ENCODE data around the gene PCDHB5. TPM values are rescaled to one million over a fixed set of nuclear protein-coding genes. Genes with fewer than 3 reads are reported as not detected.
"Not testable (repeated sequence)": the region's sequence is repeated elsewhere in the genome, so short reads cannot be mapped to it uniquely, and the experiment has no call there.

The PCDHB5 gene
- total RNA-seq (2022) (1.2 and 1.7 TPM in 2 replicates), Bru-seq, nascent RNA (percentile 48 among the genes with signal in this experiment), BruChase-seq, experiment 1, labeled RNA remaining after a 6-hour chase (percentile 77 among the genes with signal in this experiment), BruChase-seq, experiment 2, labeled RNA remaining after a 2-hour chase (percentile 59 among the genes with signal in this experiment)
- long read RNA-seq, partial matches to known transcripts: 0 of 1 reads
- long read RNA-seq, other reads (novel, unspliced or antisense): 0 of 1 reads

DNA sequence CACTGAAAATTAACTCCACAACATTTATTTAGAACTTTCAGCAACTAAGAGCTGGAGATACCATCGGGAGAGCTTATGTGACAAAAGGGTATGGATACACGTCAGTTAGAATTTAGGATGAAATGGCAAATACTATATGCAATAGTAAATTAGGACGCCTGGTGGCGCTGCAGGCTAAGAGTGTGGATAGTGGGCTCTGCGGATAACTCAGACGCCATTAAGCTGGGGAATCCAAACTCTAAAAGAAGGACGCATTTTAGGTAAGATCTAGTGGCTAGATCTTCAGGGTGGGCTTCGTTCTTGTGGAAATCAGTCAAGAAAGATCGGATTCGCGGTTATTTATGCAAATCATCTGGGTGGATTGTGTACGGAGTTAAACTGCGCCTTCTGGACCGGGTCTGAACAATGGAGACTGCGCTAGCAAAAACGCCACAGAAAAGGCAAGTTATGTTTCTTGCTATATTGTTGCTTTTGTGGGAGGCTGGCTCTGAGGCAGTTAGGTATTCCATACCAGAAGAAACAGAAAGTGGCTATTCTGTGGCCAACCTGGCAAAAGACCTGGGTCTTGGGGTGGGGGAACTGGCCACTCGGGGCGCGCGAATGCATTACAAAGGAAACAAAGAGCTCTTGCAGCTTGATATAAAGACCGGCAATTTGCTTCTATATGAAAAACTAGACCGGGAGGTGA, at the start of gene PCDHB5:
Gene PCDHB5, plus strand, starts transcription at position 177 of the 688 bp plus-strand sequence. Its CDS starts 229 bp downstream, at position 406.
- TSS peak; percentile 60 for BruUV-seq (replicated peaks)
- DNase-seq (ENCODE audit: unreplicated experiment): peak; percentile 18
- Mint-ChIP-seq H3K4me1 (ENCODE audit: insufficient read depth, unreplicated experiment) (no peaks in the 10 kb centered on the region), H3K4me3 (ENCODE audit: unreplicated experiment) (peak within 1 kb of the TSS; percentile 96), H3K27ac (ENCODE audit: low read depth, unreplicated experiment) (peak within 1 kb of the TSS; percentile 93), H3K36me3 (ENCODE audit: insufficient read depth, unreplicated experiment) (peaks cover 11% of the 10 kb centered on the region), H3K9me3 (ENCODE audit: unreplicated experiment) (peaks cover 41% of the 10 kb centered on the region), H3K27me3 (ENCODE audit: insufficient read depth, unreplicated experiment) (no peaks in the 10 kb centered on the region)
- ChIA-PET POLR2A (no interaction called here), CTCF (interaction anchor here (0.7 to 0.9 kb wide), 3 partner anchors 13 to 386 kb away, joined by 3 read pairs; no protein-coding TSS in a partner anchor)
- intact Hi-C loops (cut with micrococcal nuclease): no loop called here
- TF ChIP-seq, protein P1, sequence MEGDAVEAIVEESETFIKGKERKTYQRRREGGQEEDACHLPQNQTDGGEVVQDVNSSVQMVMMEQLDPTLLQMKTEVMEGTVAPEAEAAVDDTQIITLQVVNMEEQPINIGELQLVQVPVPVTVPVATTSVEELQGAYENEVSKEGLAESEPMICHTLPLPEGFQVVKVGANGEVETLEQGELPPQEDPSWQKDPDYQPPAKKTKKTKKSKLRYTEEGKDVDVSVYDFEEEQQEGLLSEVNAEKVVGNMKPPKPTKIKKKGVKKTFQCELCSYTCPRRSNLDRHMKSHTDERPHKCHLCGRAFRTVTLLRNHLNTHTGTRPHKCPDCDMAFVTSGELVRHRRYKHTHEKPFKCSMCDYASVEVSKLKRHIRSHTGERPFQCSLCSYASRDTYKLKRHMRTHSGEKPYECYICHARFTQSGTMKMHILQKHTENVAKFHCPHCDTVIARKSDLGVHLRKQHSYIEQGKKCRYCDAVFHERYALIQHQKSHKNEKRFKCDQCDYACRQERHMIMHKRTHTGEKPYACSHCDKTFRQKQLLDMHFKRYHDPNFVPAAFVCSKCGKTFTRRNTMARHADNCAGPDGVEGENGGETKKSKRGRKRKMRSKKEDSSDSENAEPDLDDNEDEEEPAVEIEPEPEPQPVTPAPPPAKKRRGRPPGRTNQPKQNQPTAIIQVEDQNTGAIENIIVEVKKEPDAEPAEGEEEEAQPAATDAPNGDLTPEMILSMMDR (IDR thresholded peaks at IDR 0.05; ENCODE audit: unreplicated experiment): peak; percentile 60

DNA sequence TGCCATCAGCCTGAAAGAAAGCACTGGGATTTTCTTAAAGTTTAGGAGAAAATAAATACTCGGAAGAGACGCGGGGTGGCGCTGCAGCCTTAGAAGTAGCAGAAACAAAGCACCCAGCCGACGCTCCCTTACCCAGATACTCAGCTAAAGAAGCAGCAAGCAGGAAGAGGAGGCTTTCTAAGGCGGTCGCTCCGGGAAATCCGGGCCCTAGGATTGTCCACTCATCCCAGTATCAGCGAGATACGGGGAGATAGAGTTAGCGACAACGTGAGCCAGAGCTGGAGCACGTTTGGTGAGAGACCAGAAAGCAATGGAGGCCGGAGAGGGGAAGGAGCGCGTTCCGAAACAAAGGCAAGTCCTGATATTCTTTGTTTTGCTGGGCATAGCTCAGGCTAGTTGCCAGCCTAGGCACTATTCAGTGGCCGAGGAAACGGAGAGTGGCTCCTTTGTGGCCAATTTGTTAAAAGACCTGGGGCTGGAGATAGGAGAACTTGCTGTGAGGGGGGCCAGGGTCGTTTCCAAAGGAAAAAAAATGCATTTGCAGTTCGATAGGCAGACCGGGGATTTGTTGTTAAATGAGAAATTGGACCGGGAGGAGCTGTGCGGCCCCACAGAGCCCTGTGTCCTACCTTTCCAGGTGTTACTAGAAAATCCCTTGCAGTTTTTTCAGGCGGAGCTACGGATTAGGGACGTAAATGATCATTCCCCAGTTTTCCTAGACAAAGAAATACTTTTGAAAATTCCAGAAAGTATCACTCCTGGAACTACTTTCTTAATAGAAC, 40.3 kb upstream of the PCDHB5 start, which contains the start of gene PCDHB2:
Gene PCDHB2, plus strand, starts transcription at position 135 of the 782 bp plus-strand sequence. Its CDS starts 176 bp downstream, at position 311.
- peak; percentile 70 for DNase-seq (ENCODE audit: unreplicated experiment)
- TF ChIP-seq, protein P1 (IDR thresholded peaks at IDR 0.05; ENCODE audit: unreplicated experiment): peak; percentile 58
- ChIA-PET POLR2A (no interaction called here), CTCF (interaction anchor here (0.6 to 1.9 kb wide), 5 partner anchors 11 to 469 kb away, joined by 3 to 10 read pairs (median 4); partner anchors contain the start of gene PCDHA11)
- Mint-ChIP-seq H3K4me1 (ENCODE audit: insufficient read depth, unreplicated experiment) (no peaks in the 10 kb centered on the region), H3K36me3 (ENCODE audit: insufficient read depth, unreplicated experiment) (no peaks in the 10 kb centered on the region), H3K27ac (ENCODE audit: low read depth, unreplicated experiment) (peak within 1 kb of the TSS; percentile 89), H3K4me3 (ENCODE audit: unreplicated experiment) (peak within 1 kb of the TSS; percentile 74), H3K27me3 (ENCODE audit: insufficient read depth, unreplicated experiment) (no peaks in the 10 kb centered on the region), H3K9me3 (ENCODE audit: unreplicated experiment) (peaks cover 24% of the 10 kb centered on the region)
- BruUV-seq (replicated peaks): TSS peak; percentile 58
- intact Hi-C loops (cut with micrococcal nuclease): loop anchor here (2.0 kb wide), 1 partner anchor 466 kb away; no protein-coding TSS in a partner anchor

DNA sequence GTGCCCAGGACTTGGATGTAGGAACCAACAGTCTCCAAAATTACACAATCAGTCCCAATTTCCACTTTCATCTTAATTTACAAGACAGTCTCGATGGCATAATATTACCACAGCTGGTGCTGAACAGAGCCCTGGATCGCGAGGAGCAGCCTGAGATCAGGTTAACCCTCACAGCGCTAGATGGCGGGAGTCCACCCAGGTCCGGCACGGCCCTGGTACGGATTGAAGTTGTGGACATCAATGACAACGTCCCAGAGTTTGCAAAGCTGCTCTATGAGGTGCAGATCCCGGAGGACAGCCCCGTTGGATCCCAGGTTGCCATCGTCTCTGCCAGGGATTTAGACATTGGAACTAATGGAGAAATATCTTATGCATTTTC, 39.8 kb upstream of the PCDHB5 start:
- peak overlapping the region; percentile 74 for H3K4me3 Mint-ChIP-seq (ENCODE audit: unreplicated experiment)
- intact Hi-C loops (cut with micrococcal nuclease): loop anchor here (2.0 kb wide), 1 partner anchor 466 kb away; no protein-coding TSS in a partner anchor
- TF ChIP-seq, protein P1 (IDR thresholded peaks at IDR 0.05; ENCODE audit: unreplicated experiment): no peak

DNA sequence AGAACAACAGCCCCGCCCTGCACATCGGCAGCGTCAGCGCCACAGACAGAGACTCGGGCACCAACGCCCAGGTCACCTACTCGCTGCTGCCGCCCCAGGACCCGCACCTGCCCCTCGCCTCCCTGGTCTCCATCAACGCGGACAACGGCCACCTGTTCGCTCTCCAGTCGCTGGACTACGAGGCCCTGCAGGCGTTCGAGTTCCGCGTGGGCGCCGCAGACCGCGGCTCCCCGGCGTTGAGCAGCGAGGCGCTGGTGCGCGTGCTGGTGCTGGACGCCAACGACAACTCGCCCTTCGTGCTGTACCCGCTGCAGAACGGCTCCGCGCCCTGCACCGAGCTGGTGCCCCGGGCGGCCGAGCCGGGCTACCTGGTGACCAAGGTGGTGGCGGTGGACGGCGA, 38.8 kb upstream of the PCDHB5 start:
- H3K4me3 Mint-ChIP-seq (ENCODE audit: unreplicated experiment); POLR2A ChIA-PET: not testable (repeated sequence)

More for the DNA sequence above, 39.8 kb upstream of the PCDHB5 start:
- ChIA-PET POLR2A (no interaction called here), CTCF (interaction anchor here (0.7 to 1.9 kb wide), 3 partner anchors 11 to 468 kb away, joined by 4 to 10 read pairs (median 6); partner anchors contain the start of gene PCDHA11)
- peak overlapping the region; percentile 89 for H3K27ac Mint-ChIP-seq (ENCODE audit: low read depth, unreplicated experiment)
- H3K4me1 Mint-ChIP-seq (ENCODE audit: insufficient read depth, unreplicated experiment): no peaks in the 10 kb centered on the region
- no TSS peak for BruUV-seq (replicated peaks)
- no peak for DNase-seq (ENCODE audit: unreplicated experiment)
- no peaks in the 10 kb centered on the region for H3K36me3 Mint-ChIP-seq (ENCODE audit: insufficient read depth, unreplicated experiment)
- H3K27me3 Mint-ChIP-seq (ENCODE audit: insufficient read depth, unreplicated experiment): no peaks in the 10 kb centered on the region
- H3K9me3 Mint-ChIP-seq (ENCODE audit: unreplicated experiment): peaks cover 26% of the 10 kb centered on the region

GRCh38 chr5:141096586-141096985, 38.4 kb upstream of the PCDHB5 start:
- intact Hi-C loops (cut with micrococcal nuclease); H3K36me3 Mint-ChIP-seq (ENCODE audit: insufficient read depth, unreplicated experiment); H3K4me3 Mint-ChIP-seq (ENCODE audit: unreplicated experiment); H3K4me1 Mint-ChIP-seq (ENCODE audit: insufficient read depth, unreplicated experiment); CTCF ChIA-PET; DNase-seq (ENCODE audit: unreplicated experiment); H3K27me3 Mint-ChIP-seq (ENCODE audit: insufficient read depth, unreplicated experiment); H3K27ac Mint-ChIP-seq (ENCODE audit: low read depth, unreplicated experiment); BruUV-seq (replicated peaks); POLR2A ChIA-PET: not testable (repeated sequence)
- peaks cover 30% of the 10 kb centered on the region for H3K9me3 Mint-ChIP-seq (ENCODE audit: unreplicated experiment)

More for the DNA sequence above, 38.8 kb upstream of the PCDHB5 start:
- H3K27ac Mint-ChIP-seq (ENCODE audit: low read depth, unreplicated experiment); intact Hi-C loops (cut with micrococcal nuclease); CTCF ChIA-PET; H3K4me1 Mint-ChIP-seq (ENCODE audit: insufficient read depth, unreplicated experiment); DNase-seq (ENCODE audit: unreplicated experiment); H3K27me3 Mint-ChIP-seq (ENCODE audit: insufficient read depth, unreplicated experiment); BruUV-seq (replicated peaks); H3K36me3 Mint-ChIP-seq (ENCODE audit: insufficient read depth, unreplicated experiment): not testable (repeated sequence)
- peaks cover 30% of the 10 kb centered on the region for H3K9me3 Mint-ChIP-seq (ENCODE audit: unreplicated experiment)
